GM21737 (cell line): ENCODE data around the gene PER1.

Experiments
- ATAC-seq: cut with Tn5 transposase; IDR thresholded peaks from one replicate; pipeline ENCODE4 v1.9.1; 2021; ENCODE audit warnings: mild to moderate bottlenecking, moderate library complexity; ENCODE audit not compliant: unreplicated experiment

The PER1 gene

DNA sequence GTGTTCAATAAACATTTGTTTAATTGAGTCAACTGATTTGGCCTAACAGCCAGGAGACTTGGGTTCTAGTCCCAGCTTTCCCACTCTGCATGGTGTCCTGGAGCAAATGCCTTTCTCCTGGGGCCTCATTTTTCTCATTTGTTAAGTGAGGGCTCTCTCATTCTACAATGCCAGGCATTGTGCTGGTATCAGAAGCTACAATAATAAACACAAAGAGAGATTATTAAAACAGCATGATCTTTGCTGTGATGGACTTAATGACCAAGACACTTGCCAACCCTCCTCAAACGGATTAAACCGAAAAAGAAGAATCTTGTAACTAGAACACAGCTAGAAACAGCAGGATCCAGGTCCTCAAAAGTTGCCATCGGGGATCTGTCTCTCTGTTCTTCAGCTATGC is 15.3 kb upstream of the PER1 start:
- ATAC-seq = no peak

DNA sequence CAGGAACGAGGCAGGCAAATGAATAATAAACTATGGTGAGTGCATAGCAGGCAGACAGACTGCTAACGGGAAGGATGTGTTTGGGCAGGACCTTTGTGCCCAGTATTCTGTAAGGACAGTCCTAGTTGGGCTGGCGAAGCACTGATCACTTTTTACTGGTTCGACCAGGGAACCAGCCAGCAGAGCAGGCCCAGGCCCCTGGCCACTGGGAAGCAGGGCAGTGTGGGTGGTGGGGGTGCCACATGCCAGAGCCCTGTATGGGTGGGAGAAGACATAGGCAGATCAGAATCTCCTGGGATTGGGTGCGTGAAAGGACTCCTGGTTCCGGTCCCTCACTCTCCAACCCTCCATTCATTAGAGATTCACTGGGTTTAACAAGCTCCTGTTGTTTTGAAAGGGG is 14.5 kb upstream of the PER1 start:
- no peak for ATAC-seq

DNA sequence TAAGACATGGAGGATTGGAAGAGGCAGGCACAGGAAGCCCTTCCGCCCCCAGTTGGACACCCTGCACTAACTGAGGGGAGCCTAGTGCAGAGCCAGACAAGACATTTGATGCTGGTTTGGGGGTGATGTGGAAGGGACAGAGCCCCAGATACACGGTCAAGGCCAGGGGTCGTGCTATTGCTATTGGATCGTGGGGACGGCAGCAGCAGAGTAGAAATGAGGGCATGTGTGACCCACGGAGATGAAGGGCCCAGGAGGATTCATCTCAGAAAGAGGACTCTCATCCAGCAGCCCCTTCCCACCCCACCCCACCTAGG is 12.6 kb upstream of the PER1 start:
- no peak for ATAC-seq

DNA sequence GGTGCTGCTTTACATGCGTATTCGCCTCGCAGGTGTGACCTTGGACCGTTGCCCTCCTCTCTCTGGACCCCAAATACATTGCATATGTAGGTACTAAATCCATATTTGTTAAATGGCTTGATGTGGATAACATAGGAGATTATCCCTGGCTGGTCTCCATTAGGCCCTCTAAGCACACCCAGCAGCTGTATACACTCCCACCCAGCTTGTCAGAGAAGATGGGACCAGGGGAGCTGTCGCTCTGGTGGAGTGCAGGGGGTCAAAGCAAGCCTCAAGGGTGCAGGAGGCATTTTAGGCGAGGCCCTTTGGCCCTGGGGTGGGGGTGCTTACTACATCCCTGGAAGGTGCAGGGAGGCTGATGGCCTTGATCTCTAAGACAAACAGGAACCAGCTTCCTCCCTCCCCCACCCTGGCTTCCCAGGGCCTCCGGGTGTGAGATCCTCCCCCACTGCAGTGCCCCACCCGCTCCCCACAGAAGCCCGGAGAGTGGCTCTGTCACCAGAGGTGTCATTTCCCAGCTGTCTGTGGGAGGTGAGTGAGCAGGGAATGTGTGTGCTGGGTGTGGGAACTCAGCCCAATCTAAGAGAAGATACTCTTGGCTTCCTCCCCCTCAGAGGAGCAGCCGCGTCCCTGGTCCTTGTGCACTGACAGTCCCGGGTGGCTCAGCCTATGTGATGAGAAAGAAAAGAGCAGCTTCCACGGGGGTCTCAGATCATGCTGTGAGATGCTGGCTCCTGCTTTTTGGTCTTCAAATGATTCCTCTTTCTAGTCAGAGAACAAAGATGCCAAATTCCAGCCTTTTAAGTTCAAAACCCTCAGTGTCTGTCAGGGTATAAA is 12.0 kb upstream of the PER1 start:
- no peak for ATAC-seq

DNA sequence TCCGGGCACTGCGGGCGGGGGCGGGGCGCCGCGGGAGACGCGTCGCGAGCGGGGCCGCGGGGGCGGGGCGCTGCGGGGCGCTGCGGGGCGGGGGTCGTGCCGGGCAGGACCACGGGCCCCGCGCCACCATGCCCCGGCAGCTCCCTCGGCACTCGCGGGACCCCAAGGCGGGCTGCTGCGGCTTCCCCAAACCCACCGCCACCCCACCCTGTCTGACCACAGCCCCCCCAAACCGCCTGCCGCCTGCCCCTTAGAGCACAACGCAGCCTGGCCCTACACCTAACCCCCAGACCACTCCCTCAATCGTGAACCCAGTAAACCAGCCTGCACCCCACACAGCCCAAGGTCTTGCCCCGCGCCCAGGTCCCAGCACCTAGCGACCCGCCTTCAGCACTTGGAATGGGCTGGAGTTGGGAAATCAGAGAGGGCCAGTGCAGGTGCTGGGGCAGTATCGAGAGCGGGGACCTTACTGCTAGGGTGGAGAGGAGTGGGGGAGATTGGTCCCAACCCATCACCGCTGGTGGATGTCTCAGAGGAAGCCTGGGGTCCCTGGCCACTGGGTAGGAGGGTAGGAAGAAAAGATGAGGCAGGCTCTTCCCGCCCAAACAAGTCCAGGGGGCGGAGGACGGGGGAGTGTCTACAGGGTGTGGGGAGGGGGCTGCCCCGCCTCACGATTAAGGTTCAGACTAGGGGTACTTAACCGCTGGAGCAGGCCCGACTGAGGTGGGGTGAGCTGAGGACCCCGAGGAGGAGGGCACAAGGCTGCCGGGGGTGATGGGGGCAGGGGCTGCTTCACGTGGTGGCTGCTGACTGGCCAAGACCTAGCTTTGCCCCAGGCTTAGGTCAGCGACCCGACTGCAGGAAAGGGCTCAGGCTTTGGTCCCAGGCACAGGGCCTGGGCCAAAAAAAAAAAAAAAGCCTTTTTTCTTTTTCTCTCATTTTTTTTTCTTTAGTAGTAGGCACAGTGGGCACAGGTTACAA is 11.1 kb upstream of the PER1 start:
- no peak for ATAC-seq

DNA sequence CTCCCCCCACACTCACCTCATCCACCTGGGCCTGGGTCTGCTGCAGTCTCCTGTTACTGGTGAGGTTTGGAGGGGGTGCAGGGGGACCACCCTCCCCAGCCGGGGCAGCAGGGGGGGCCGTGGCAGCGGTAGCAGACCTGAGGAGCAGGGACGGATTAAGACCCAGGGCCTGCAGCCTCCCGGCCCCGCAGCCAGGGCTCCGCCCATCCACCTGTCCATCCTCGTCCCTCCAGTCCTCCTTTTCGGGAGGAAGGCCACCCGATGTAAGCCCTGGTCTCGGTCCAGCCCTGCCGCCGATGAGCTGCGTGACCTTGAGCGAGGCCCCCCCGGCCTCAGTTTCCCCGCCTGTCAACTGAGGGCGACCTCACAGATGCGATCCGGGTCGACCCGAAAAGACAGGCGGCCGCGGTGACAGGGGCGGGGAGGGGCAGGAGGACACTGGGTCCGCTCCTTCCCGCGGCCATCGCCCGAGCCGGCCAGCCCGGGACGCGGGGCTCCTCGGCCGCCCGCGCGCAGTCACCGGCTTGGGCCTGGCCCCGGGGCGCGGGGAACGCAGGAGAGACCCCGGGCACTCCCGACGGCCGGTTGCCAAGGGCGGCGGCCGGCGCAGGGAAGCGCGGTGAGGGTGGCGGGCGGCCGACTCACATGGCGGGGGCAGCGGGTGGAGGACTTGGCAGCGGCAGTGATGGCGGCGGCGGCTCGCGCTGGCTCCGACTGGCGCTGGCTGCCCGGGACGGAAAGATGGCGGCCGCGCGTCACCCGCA is 10.2 kb upstream of the PER1 start, which contains the start of gene VAMP2:
Gene VAMP2, minus strand, starts transcription at position 716 of the 764 bp plus-strand sequence. Its CDS starts 69 bp downstream, at position 647.
- ATAC-seq = no peak

DNA sequence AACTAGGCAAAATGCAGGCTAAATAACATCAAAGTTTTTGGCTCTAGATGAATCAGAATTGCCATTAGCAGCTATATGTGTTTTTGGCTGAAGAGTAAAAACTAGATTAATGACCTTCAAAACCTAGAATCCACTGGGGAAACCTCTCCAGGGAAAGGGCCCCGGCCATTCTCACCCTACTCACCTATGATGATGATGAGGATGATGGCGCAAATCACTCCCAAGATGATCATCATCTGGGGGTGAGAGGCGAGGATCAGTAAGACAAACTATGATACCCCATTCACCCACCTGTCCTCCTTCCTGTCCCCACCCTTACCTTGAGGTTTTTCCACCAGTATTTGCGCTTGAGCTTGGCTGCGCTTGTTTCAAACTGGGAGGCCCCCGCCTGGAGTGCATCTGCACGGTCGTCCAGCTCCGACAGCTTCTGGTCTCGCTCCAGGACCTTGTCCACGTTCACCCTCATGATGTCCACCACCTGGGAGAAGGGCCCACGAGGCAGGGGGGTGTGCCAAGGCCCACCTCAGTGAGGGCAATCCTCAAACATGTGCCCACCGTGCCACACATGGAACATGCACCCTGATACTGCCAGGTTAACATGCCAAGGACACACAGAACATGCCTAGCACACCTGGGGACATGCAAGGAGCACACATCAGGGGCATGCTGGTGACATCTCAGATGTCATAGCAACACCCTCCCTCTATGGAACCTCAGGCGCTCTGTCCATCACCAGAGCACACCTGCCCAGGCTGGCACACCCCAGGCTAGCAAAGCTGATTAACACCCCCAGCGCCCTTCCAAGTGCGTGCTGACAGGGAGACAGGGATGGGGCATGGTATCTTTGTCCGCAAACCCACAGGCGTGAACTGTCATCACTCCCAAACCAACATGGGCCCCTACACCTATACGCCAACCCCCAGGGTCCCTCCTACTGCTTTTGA is 9.4 kb upstream of the PER1 start:
- no peak for ATAC-seq

DNA sequence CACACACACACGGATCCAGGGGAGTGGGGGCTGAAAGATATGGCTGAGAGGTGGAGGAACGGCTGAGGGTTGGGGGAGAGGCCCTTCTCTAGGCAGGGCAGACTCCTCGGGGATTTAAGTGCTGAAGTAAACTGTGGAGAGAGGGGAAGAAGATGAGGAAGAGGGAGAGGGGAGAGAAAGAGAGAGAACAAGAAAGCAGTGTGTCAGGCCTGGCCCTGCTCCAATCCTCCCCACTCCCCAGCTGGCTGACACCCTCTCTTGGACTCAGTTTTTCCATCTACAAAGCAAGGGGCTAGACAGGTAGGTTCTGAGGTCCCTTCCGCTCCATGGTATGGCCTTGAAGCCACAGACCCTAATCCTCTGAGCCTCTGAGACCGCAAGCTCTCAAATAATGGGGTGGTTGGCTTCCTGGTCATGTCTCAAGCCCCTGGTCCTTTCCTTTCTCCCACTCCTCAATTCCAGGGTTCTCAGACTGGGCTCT is 8.6 kb upstream of the PER1 start:
- ATAC-seq = no peak

DNA sequence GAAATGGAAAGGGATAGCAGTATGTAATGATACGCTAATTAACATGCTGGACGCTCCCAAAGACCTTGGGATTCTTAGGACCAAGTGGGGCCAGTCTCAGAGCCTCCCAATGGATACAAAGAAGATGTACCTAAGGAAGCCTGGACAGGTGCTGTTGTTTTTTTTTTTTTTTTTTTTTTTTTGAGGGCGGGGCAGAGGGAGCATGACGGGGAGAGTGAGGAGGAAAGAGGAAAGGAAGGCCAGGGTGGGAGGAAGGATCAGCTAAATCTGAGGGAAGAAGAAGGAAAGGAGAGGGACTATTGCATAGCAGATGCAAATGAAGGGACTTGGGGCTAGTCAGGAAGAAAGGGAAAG is 8.0 kb upstream of the PER1 start:
- no peak for ATAC-seq

DNA sequence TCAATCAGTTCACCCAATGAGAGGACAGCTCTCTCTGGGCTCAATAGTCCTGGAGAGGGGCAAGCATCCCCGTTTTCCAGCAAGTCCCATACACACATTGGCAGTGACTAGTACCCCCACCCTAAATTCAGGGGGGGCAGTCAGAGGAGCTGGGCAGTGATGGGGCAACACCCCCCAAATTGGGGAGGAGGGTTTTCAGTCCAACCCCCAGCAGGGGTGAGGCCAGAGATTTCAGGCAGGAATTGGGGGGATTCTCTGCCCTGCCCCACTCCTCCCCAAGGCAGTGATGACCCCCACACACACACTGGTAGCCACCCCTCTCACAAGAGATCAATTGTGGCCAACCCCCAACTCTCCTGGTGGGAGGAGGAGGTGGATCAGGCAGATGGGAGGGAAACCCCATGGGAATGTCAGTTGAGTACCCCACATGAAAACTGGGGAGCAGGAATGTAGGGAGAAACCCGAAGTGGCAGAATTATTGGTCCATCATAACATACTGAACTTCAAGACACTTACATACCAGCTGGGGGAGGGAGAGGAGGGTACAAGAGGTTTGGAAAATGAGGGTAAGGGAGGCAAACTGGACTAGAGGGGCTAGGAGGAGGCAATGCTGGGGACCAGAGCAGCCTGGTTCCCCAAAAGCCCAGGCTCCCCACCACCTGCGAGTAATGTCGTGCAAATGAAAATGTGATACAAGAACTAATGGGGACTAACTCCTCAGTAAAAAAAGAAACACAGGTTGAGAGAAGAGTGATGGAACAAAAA is 7.4 kb upstream of the PER1 start:
- no peak for ATAC-seq

DNA sequence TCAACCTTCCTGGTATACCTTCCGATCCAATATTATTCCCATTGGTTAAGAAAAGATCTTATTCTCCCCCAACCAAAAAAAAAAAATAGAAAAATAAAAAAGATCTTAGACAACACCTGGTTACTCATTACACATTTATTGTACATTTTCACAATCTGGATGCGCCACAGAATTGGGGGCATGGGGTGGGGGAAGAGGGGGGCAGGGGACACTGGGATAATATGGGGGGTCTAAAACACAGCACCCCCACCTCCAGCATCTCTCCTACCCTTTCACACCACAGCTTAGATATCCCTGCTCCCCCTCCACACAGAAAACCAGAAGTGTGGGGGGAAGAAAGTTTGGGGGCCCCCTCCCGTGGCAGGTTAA is 6.8 kb upstream of the PER1 start:
- ATAC-seq = no peak

DNA sequence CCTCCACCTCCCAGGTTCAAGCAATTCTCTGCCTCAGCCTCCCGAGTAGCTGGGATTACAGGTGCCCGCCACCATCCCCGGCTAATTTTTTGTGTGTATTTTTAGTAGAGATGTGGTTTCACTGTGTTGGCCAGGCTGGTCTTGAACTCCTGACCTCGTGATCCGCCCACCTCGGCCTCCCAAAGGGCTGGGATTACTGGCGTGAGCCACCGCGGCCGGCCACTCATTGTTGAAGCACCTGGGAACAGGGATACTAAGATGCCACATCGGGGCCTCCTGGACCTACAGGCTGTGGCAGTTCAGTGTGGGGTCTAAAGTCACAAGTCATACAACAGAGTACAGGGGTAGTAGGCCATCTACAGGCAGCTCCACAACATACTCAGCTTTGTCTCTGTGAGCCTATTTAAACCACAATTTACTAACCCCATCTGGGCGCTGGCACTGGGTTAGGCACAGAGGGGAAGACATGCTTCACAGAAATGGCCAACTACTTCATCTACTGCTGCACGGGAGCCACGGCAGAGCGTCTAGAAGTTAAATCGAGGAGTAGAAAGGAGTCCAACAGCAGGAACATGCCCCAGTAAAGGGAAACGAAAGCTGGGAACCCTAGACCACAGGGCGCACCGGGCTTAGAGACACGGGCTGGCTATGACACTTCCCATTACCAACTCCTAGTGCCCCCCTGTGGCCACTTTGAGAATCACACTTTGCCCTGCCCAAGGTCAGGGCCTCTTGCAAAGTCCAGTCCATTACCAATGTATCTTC is 6.2 kb upstream of the PER1 start:
- ATAC-seq = peak; percentile 17

DNA sequence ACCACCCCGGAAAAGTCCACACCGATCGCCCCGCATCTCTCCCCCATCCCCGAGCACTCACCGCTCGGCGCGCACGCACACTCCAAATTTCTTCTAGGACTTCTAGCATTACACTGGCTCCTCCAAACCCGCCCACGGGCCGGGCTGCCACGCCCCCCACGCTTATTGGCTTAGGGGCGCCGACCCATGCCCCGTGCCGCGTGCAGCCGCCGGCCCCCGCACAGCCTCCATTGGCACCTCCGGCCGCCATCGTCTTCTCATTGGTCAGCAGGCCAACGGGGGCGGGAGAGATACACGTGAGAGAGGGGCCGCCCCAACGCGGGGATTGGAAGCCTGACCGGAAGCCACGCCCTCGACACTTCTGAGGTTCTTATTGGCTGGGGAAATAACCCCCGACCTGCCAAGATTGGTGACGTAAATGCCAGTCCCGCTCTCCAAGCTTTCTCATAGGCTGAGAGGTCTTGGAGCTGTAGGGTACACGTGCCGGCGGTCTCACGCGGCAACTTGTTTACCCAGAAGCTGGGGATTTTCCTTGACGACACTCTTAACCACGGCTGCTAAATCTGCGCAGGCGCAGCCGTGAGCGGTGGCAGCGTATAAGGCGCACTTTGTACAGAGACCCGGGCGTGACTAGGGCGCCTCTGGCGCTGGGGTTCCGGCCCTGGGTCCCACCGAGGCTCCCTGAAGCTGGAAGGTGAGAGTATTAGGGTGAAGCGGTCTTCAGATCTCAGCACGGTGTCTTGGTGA is 4.2 kb upstream of the PER1 start:
- ATAC-seq = peak; percentile 68

DNA sequence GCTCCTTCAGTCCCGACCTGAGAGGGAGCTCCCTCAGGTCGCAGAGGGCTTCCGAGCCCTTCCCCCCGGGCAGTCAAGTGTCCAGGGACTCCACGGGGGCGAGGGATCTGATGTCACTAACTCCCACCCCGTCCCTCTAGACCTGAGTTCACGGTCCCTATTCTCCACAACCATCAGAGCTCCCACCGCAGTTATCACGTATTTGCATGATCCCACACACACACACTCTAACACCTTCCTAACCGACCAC is 3.7 kb upstream of the PER1 start:
- no peak for ATAC-seq

DNA sequence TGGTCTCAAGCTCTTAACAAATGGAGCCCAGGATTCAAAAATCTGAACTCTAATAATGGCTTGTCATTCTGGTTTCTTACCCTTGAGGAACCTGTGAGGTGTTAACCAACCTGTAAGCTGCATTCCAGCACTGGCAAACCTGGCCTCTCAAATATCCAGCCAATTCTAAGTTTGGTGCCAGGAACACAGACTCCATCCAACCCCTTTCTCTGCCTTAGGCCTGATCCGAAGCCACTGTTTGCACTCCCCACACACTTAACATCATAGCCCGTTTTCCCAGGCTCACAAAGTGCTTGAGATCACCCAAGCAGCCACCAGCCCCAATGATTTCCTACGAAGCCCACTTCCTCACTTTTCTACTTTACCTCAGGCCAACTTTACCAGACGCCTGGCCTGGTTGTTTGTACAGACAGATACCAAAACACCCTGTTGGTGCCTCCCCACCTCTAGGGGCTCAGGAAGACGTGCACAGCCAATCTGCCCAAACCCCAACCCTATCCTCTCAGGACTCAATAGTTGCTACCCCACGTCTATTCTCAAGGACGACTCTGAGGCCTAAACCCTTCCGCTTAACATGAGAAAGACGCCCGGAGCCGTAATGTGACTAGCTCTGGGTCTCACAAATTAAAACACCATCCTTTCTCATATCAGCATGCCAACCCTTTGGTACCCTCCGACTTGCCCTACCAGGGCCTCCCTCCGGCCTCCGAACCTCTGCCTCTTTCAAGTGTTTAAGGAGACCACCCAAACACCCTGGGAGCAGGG is 3.2 kb upstream of the PER1 start:
- no peak for ATAC-seq

DNA sequence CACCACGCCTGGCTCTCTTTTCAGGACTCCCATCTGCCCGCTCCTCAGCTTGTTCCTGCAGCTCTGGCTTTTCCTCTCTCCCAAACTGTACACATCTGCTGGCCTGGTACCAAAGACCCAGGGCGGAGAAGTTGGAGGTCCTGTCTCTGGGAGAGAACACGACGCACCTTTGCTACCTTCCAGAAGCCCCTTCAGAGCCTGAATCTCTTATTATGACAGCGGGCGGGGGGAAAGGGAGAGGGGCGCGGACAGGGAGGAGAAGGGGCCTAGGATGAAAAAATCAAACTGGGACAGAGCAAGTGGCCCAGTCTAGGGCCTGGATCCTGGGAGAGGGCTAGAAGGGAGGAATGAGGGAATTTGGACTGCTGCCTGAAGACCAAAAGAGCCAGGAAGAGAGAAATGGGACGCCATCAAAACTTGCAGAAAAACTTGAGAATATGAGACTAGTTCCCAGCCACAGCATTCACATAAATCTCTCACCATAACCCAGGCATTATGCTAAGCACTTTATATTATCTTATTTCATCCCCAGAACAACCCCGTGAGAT is 2.5 kb upstream of the PER1 start:
- no peak for ATAC-seq

DNA sequence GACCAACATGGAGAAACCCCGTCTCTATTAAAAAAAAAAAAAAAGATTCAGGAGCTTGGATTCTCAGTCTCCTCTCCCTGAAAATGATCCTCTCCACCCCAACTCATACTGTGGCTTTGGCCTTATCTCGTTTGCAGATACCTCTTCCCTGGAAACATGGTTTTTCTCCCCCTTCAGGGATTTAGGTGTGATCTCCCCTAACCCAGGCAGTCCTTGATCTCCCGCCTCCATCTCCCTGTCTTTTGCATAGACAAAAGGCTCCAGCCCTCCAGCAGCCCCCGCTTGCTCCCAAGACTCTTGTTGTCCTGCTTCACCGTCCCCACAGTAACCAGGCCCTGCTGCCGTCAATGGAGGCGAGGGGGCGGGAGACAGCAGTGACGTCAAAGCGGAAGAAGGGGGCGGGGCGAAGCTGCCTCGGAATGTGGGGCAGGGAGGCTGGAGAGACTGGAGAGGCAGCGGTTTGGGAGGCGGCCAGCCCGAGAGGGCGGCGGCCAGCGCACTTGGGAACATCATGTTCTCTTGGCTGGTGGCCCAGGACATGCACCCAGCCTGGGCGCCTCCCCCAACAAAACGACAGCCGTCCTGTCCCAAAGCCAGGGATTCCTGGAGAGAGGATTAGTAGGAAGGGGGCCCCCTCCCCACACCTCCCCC is 1.9 kb upstream of the PER1 start:
- no peak for ATAC-seq
